Natural killer cell treated with Interleukin-12 subunit alpha and Interleukin-12 subunit beta and Interleukin-15 and Interleukin-18, amount 100 ng/mL, for 72 hours (primary cell): ENCODE results near the gene PPIL3. TPM values are rescaled to one million over a fixed set of nuclear protein-coding genes. Genes with fewer than 3 reads are reported as not detected.
"Not testable (repeated sequence)": the region's sequence is repeated elsewhere in the genome, so short reads cannot be mapped to it uniquely, and the experiment has no call there.

Experiments
- ATAC-seq, 2 donors: fragments of 150-1000 bp; cut with Tn5 transposase in 1 of 2; sonication (Bioruptor Pico), chemical (Tn5 transposase) in 1 of 2; 2 replicates each; pipeline ENCODE4 v1.10.0; 2021
- DNase-seq: peaks from one replicate; pipeline ENCODE4 v3.0.0; 2022; ENCODE audit warnings: low spot score
- H3K27ac Mint-ChIP-seq, 2 donors: 1 replicate in 1 of 2; 2 replicates in 1 of 2; pipeline ENCODE4 v1.8.0; 2022; ENCODE audit warnings: mixed read lengths in 2 of 2, mild to moderate bottlenecking in 1 of 2, moderate library complexity in 1 of 2
- H3K27me3 Mint-ChIP-seq, 2 donors: 1 replicate in 1 of 2; 2 replicates in 1 of 2; pipeline ENCODE4 v1.8.0; 2022; ENCODE audit warnings: mixed read lengths in 2 of 2
- H3K36me3 Mint-ChIP-seq: one replicate; pipeline ENCODE4 v1.8.0; 2022; ENCODE audit warnings: mixed read lengths
- H3K4me1 Mint-ChIP-seq, 2 donors: 1 replicate in 1 of 2; 2 replicates in 1 of 2; pipeline ENCODE4 v1.8.0; 2022; ENCODE audit warnings: low read depth in 2 of 2, mixed read lengths in 2 of 2, mild to moderate bottlenecking in 1 of 2
- H3K4me3 Mint-ChIP-seq: one replicate; pipeline ENCODE4 v1.8.0; 2022; ENCODE audit warnings: mixed read lengths
- H3K9me3 Mint-ChIP-seq: 2 replicates; pipeline ENCODE4 v1.8.0; 2022; ENCODE audit warnings: mixed read lengths
- total RNA-seq, 2 donors: library from RNA; stranded (reverse); gene quantifications; one replicate each; pipeline ENCODE4 v1.2.3, GENCODE V29; 2022

Gene PPIL3
- total RNA-seq: 10 to 100 TPM; 21.8 to 35.0 TPM

DNA sequence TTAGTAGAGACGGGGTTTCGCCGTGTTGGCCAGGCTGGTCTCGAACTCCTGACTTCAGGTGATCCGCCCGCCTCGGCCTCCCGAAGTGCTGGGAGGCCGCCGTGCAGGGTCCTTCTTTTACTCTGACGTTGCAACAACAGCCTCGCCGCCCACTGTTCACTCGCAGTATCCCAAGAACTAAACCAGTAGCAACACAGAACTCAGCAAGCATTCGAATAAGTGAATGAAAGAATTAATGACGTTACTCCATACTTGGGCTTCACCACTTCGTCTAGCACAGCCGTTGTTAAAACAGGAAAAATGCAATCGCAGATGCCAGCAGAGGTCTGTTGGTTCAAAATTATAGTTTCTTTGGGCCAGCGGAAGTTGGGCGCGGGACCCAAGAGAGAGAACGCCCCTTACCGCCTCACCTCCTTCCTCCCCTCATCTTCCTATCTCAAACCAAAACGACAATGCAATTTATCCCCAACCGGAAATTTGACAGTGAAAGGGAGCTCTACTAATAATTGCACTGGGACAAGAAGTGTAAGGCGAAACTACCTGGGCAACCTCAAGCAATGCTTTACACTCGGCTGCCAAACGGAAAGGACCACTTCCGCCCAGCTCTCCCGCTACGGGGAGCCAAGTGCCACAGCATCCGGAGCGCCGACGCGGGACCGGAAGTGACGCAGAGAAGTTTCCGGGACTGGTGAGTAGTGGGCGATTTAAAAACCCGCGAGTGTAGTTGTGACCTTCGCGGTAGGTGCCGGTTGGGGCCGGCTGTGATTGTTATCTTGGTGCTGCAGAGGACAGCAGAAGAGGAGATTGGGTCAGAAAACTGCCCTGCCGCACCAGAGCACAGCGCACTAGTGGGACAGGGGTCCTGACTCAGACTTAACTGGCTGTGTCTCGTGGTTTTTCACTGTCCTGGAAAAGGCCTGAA lies at the start of gene PPIL3, which contains the start of gene NIF3L1:
TSS of gene PPIL3 (minus strand) at position 374 of the 922 bp plus-strand sequence. CDS start 1,462 bp downstream, outside the sequence.
TSS of gene NIF3L1 (plus strand) at position 668 of the 922 bp plus-strand sequence. CDS start 2,573 bp downstream, outside the sequence.
- H3K9me3 Mint-ChIP-seq: no peaks in the 10 kb centered on the region
- peaks cover 35 to 45% of the 10 kb centered on the region in 2 donors for H3K4me1 Mint-ChIP-seq
- peak within 1 kb of the TSS; percentile 99 for H3K4me3 Mint-ChIP-seq
- no peaks in the 10 kb centered on the region for H3K36me3 Mint-ChIP-seq
- no peaks in the 10 kb centered on the region for H3K27me3 Mint-ChIP-seq
- peak within 1 kb of the TSS; percentile 99 to 100 for H3K27ac Mint-ChIP-seq
- ATAC-seq: peak; percentile 95
- peak; percentile 98 for DNase-seq

DNA sequence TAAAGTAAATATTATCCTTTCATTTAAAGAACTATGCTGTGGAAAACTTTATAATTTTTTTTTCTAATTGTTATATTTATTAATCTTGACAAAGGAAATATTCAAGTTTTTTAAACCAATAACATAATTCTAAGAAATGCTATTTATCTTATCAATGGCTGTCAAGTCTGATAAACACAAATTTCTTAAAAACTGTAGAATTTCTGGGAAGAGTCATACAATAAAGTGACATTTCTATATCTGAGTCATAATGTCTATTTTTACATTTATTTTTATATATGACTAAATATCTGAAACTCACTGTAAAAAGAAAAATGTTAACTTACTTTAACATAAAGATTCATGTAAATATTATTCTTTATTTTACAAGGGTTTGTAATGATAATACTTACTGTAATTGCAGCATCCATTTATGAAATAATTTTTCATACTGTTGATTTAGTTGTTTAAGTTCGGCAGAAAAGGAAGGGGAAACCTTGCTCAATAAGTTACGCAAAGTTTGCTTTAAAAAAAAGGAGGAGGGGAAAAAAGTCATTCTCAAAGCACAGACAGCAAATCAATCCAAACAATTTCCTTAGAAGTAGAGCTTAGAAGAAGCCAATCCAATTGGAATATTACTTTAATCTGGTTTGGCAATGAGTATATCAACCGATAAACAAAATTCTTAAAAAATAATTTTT lies 42.2 kb upstream of the PPIL3 start:
- H3K36me3 Mint-ChIP-seq: peaks cover 12% of the 10 kb centered on the region
- H3K27ac Mint-ChIP-seq: no peak overlapping the region
- H3K27me3 Mint-ChIP-seq: no peaks in the 10 kb centered on the region
- no peak for DNase-seq
- no peak overlapping the region for H3K4me3 Mint-ChIP-seq
- H3K4me1 Mint-ChIP-seq: peaks cover 6 to 12% of the 10 kb centered on the region in 2 donors
- H3K9me3 Mint-ChIP-seq: no peaks in the 10 kb centered on the region
- no peak for ATAC-seq

DNA sequence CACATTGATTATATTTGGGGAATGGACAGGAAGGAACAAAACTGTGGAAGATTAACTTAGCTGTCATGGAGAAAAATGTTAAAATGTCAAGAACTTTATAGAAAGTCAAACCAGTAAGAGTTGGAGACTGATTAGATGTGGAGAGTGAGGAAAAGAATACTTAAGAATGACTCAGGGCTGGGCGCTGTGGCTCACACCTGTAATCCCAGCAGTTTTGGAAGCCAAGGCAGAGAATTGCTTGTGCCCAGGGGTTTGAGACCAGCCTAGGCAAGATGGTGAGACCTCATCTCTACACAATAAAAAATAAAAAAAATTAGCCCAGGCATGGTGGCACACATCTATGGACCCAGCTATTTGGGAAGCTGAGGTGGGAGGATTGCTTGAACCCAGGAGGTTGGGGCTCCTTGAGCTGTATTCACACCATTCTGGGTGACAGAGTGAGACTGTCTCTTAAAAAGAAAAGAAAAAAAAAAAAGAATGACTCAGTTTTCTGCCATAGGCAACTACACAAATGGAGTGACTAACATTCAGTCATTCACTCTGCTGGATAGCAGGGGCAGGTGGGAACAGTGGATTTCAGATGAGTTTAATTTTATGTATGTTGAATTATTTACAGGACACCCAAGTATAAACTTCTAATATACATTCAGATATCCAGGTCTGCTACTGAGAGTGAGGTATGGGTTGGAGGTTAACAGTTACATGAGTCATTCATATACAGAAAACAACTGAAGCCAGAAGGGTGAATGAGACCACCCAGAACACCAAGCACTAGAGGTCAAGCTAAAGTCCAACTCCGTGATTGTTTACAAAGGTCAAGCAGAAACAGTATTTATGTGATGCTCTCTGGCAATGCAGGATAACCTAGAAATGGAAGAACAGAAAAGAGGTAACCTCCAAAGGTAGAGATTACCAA lies 40.7 kb upstream of the PPIL3 start:
- H3K36me3 Mint-ChIP-seq: peaks cover 6% of the 10 kb centered on the region
- ATAC-seq: peak in 1 of 2 donors; percentile 54
- no peaks in the 10 kb centered on the region for H3K9me3 Mint-ChIP-seq
- H3K4me1 Mint-ChIP-seq: peaks cover 6 to 12% of the 10 kb centered on the region in 2 donors
- no peak overlapping the region for H3K4me3 Mint-ChIP-seq
- H3K27ac Mint-ChIP-seq: peak overlapping the region; percentile 21 to 47
- no peaks in the 10 kb centered on the region for H3K27me3 Mint-ChIP-seq
- no peak for DNase-seq

DNA sequence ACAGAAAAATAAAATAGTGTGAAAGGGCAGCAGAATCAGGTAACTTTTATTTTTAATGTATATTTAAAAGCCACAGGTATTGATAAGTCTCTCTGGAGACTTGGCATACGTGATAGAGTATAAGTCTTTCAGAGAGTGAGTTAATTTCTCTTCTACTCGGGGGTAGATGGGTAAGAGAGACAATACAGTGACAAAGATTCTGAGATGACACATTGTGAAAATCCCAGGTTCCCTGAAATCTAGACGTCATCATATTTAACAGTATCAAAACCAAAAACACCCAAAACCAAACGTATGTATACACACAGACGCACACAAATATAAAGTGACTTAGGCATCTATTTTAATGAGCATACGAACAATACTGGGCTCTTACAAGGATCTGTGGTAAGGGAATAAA lies 33.6 kb upstream of the PPIL3 start:
- ATAC-seq: peak in 1 of 2 donors; percentile 85
- Mint-ChIP-seq H3K9me3 (no peaks in the 10 kb centered on the region), H3K27me3 (no peaks in the 10 kb centered on the region), H3K4me3 (peak overlapping the region; percentile 5), H3K27ac (peak overlapping the region; percentile 13 to 76), H3K4me1 (peaks cover 0 to 12% of the 10 kb centered on the region in 2 donors), H3K36me3 (peaks cover 9% of the 10 kb centered on the region)
- DNase-seq: no peak

DNA sequence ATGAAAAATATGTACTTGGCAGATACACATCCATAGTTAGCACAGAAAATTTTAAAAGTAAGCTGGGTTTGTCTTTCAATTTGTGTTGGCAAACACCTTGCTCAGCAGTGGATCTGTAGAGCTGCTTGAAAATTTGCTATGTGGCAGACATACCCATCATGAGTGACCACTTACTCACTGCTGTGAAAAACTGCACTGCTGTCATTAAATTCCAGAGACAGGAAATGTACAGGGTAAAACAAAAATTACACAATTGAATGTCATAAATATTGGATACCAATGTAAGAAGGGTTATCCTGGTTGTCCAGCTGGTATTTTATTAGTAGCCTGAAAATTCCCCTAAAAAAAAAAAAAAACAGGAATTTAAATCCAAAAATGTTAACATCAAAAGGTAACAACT lies 24.8 kb upstream of the PPIL3 start:
- DNase-seq (no peak), ATAC-seq (no peak)
- Mint-ChIP-seq H3K4me1 (peaks cover 0 to 2% of the 10 kb centered on the region in 2 donors), H3K27me3 (no peaks in the 10 kb centered on the region), H3K4me3 (no peak overlapping the region), H3K9me3 (no peaks in the 10 kb centered on the region), H3K36me3 (peaks cover 27% of the 10 kb centered on the region), H3K27ac (peak overlapping the region; percentile 40 to 67)

DNA sequence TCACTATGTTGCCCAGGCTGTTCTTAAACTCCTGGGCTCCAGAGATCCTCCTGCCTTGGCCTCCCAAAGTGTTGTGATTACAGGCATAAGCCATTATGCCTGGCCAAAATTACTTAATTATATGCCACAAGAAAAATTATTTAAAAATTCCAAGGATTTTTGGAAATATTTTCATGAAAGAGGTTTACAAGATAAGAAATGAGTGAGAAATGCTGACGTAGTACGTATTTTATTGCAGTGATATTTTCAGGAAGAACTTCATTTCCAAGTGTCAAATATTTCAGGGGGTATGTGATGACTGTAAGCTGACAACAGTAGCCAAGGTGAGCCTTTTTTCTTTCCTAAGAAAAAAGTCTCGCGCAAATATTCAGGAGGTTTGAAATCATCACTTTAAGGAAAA lies 21.1 kb upstream of the PPIL3 start:
- Mint-ChIP-seq H3K9me3 (no peaks in the 10 kb centered on the region), H3K36me3 (peaks cover 23% of the 10 kb centered on the region), H3K4me3 (no peak overlapping the region), H3K4me1 (peaks cover 0 to 5% of the 10 kb centered on the region in 2 donors), H3K27ac (no peak overlapping the region), H3K27me3 (no peaks in the 10 kb centered on the region)
- DNase-seq: no peak
- no peak for ATAC-seq

DNA sequence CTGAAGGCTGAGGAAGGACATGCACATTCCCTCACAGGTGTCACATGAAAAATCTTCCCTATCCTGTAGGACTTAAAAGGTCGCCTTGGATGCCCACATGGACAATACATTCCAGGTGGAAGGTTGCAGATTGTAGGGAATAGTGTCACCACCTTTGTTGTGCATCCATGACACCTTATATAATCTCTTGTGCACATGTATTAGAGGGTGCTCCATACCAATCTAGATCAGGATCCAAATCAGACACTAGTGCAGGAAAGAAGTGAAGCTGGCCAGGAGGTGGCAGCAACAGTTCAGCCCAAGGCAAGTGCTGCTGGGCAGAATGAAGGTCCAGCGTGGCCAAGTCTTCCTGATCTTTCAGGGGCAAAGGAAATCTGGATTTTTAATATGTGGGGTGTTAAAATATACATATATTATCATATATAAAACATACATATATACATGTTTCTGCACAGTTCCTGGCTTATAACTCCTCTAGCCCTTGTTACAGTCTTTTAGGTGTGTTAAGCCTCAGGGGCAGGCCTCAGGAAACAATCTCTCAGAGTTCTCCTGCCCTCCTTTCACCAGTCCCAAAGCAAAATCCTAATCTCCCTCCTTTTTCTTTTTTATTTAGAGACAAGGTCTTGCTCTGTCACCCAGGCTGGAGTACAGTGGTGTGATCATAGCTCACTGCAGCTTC lies 16.9 kb upstream of the PPIL3 start:
- H3K9me3 Mint-ChIP-seq: no peaks in the 10 kb centered on the region
- peak overlapping the region in 1 of 2 donors; percentile 54 for H3K27ac Mint-ChIP-seq
- no peaks in the 10 kb centered on the region for H3K27me3 Mint-ChIP-seq
- peaks cover 7 to 8% of the 10 kb centered on the region in 2 donors for H3K4me1 Mint-ChIP-seq
- no peak overlapping the region for H3K4me3 Mint-ChIP-seq
- DNase-seq: no peak
- peak; percentile 55 to 61 for ATAC-seq
- H3K36me3 Mint-ChIP-seq: peaks cover 12% of the 10 kb centered on the region

DNA sequence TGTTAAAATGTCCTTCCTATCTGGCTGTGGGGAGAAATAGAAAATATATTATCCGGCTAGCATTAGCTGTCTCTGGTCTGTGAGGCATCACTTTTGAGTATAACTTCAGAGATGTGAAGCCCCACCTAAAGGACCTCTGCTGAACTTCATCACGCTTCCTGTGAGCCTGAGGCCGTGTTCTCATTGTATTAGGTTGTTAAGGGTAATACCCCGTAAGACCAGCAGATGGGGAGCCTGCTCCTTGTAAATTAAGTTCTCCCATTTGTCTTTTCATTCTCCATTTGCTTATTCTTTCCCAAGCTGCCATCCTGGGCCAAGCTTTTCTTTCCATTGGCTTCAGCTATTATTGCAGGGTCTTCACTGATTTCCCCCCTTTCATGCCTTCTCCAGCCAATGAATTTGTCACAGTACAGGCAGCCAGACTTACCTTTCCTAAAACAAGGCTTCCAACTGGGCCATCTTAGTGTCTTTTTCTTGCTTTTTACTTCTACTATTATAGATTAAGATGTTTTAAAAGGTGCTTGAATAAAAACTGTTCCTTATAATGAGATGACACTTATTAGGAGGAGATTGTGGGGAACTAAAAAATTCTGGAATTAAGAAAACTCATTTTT lies 12.7 kb upstream of the PPIL3 start:
- ATAC-seq (peak; percentile 95 to 98), DNase-seq (peak; percentile 78)
- Mint-ChIP-seq H3K4me3 (no peak overlapping the region), H3K27ac (peak overlapping the region; percentile 77 to 80), H3K4me1 (peaks cover 11 to 15% of the 10 kb centered on the region in 2 donors), H3K9me3 (no peaks in the 10 kb centered on the region), H3K36me3 (peaks cover 30% of the 10 kb centered on the region), H3K27me3 (no peaks in the 10 kb centered on the region)

DNA sequence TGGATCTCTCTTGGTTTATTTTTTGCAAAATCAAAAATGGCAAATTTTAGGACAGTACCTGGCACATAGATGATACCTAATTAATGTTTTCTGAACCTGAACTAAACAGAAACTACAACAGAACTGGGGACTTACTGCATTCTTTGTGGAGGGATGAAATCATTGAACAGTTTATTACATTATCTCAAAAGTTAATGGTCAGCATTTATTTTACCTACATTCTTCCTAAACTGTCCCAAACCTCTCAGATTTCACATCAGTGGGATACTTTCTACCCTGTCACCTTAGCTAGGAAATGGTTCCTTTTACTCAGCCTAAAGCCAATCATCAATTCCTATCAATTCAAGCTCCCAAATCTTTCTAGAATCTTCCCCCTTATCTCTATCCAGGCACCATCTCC lies 10.6 kb upstream of the PPIL3 start:
- Mint-ChIP-seq H3K9me3 (no peaks in the 10 kb centered on the region), H3K4me3 (no peak overlapping the region), H3K36me3 (peaks cover 39% of the 10 kb centered on the region), H3K27ac (peak overlapping the region in 1 of 2 donors; percentile 16), H3K27me3 (no peaks in the 10 kb centered on the region), H3K4me1 (peaks cover 9 to 15% of the 10 kb centered on the region in 2 donors)
- no peak for ATAC-seq
- DNase-seq: no peak

DNA sequence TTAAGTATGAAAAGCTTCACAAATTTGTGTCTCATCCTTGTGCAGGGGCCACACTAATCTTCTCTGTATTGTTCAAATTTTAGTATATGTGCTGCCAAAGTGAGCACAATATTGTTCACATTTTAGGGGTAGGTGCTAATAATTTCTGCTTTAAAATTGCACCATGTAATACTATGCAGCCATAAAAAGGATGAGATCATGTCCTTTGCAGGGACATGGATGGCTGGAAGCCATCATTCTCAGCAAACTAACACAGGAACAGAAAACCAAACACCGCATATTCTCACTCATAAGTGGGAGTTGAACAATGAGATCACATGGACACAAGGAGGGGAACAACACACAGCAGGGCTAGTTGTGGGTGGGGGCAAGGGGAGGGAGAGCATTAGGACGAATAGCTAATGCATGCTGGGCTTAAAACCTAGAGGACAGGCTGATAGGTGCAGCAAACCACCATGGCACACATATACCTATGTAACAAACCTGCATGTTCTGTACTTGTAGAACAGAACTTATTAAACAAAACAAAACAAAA lies 7.1 kb downstream of the PPIL3 start:
- not testable (repeated sequence) for H3K27ac Mint-ChIP-seq, H3K9me3 Mint-ChIP-seq, H3K36me3 Mint-ChIP-seq

DNA sequence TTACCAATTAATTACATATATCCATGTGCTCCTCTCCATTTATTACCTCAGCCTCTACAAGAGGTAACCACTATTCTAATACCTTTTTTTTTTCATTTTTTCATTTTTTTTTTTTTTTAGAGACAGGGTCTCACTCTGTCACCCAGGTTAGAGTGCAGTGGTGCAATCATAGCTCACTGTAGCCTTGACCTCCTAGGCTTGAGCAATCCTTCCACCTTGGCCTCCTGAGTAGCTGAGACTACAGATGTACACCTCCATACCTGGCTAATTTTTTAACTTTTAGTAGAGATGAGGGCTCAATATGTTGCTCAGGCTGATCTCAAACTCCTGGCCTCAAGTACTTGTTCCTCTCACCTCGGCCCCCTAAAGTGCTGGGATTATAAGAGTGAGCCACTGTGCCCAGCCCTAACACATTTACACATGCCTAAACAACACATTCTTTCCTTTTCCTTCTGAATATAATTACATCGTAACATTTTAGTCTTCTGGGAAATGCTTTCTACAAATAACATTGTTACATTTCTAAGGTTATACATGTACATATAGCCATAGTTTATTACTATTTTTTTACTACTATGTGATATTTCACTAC lies 10.5 kb downstream of the PPIL3 start:
- no peaks in the 10 kb centered on the region for H3K27me3 Mint-ChIP-seq
- H3K27ac Mint-ChIP-seq: no peak overlapping the region
- peaks cover 5% of the 10 kb centered on the region for H3K36me3 Mint-ChIP-seq
- peaks cover 0 to 3% of the 10 kb centered on the region in 2 donors for H3K4me1 Mint-ChIP-seq
- H3K9me3 Mint-ChIP-seq: no peaks in the 10 kb centered on the region
- DNase-seq: no peak
- no peak for ATAC-seq
- no peak overlapping the region for H3K4me3 Mint-ChIP-seq

More for the DNA sequence above, 7.1 kb downstream of the PPIL3 start:
- H3K4me1 Mint-ChIP-seq, H3K27me3 Mint-ChIP-seq, H3K4me3 Mint-ChIP-seq, ATAC-seq, DNase-seq: not testable (repeated sequence)

DNA sequence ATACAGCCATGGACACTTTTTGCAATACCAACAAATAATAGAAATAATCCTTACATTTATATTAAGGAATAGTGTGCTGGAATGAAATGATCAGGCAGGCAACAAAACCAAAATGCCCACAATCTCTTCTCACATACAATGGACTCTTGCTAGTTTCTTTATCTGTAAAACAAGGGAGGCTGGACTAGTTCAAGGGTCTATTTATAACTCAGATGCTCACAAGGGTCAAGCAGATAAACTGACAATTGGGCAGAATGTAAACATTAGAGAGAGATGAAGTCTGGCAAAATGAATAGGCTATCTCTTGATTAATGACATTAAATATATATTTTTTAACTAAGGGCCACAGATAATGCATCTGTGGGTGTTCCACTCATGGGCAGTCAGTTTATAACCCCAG lies 11.4 kb downstream of the PPIL3 start:
- ATAC-seq: no peak
- H3K36me3 Mint-ChIP-seq: peaks cover 5% of the 10 kb centered on the region
- no peaks in the 10 kb centered on the region for H3K9me3 Mint-ChIP-seq
- no peak overlapping the region for H3K4me3 Mint-ChIP-seq
- H3K4me1 Mint-ChIP-seq: peaks cover 0 to 3% of the 10 kb centered on the region in 2 donors
- no peak overlapping the region for H3K27ac Mint-ChIP-seq
- no peak for DNase-seq
- H3K27me3 Mint-ChIP-seq: no peaks in the 10 kb centered on the region
